Non-pigmented ciliary epithelial cell (primary cell): ENCODE results near the gene SIN3B.
"Not testable (repeated sequence)": the region's sequence is repeated elsewhere in the genome, so short reads cannot be mapped to it uniquely, and the experiment has no call there.

Source experiments
- DNase-seq: peaks from one replicate; pipeline ENCODE4 v3.0.0-alpha.2; 2010; ENCODE audit warnings: low read depth

Gene SIN3B, protein sequence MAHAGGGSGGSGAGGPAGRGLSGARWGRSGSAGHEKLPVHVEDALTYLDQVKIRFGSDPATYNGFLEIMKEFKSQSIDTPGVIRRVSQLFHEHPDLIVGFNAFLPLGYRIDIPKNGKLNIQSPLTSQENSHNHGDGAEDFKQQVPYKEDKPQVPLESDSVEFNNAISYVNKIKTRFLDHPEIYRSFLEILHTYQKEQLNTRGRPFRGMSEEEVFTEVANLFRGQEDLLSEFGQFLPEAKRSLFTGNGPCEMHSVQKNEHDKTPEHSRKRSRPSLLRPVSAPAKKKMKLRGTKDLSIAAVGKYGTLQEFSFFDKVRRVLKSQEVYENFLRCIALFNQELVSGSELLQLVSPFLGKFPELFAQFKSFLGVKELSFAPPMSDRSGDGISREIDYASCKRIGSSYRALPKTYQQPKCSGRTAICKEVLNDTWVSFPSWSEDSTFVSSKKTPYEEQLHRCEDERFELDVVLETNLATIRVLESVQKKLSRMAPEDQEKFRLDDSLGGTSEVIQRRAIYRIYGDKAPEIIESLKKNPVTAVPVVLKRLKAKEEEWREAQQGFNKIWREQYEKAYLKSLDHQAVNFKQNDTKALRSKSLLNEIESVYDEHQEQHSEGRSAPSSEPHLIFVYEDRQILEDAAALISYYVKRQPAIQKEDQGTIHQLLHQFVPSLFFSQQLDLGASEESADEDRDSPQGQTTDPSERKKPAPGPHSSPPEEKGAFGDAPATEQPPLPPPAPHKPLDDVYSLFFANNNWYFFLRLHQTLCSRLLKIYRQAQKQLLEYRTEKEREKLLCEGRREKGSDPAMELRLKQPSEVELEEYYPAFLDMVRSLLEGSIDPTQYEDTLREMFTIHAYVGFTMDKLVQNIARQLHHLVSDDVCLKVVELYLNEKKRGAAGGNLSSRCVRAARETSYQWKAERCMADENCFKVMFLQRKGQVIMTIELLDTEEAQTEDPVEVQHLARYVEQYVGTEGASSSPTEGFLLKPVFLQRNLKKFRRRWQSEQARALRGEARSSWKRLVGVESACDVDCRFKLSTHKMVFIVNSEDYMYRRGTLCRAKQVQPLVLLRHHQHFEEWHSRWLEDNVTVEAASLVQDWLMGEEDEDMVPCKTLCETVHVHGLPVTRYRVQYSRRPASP

DNA sequence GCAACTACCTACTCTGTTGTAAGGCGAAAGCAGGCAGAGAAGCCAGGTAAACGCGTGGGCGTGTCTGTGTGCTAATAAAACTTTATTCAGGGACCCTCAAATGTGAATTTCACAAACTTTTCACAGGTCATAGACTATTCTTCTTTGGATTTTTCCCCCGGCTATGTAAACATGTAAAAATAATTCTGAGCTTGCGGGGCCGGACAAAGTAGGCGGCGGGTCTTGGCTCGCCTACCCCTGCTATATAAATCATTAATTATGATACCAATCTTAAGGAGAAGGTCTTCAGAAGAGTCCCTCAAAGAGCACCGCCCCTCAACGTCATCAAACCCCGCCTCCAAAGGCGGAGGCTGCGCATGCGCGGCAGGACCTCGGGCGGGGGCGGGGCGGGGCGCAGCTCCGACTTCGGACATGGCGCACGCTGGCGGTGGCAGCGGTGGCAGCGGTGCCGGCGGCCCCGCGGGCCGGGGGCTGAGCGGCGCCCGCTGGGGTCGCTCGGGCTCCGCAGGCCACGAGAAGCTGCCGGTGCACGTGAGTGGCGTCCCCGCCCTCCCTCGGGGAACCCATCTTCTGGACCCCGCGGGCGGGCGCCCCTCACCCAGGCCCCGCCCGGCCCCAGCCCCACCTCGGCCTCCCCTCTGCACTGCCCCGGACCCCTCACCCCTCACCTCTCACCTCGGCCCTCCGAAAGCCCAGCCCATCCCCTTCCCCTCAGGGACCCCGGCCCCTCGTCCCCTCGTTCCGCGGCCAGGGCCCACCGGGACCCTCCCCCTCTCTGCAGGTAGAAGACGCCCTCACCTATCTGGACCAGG is at the start of gene SIN3B:
Gene SIN3B, plus strand, starts transcription at position 389 of the 812 bp plus-strand sequence. Its CDS starts 23 bp downstream, at position 412.
- DNase-seq = no peak

DNA sequence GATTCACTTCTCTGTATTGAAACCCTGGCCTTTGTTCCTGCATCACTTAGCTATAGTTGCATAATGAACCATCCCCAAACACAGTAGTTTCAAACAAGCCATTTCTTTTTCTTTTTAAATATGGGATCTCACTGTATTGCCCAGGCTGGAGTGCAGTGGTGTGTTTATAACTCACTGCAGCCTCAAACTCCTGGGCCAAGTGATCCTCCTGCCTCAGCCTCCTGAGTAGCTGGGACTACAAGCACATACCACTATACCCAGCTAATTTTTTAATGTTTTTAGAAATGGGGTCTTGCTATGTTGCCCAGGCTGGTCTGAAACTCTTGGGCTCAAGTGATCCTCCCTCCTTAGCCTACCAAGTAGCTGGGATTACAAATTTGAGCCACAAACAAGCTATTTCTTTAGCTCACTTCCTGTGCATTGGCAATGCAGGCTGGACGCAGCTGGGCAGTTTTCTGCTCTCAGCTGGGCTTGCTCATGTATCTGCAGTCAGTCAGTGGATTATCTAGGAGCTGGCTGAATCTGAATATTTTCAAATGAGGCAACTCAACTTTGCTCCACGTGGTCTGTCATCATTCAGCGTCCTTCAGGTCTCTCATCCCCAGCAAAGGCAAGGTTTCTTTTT is 49.5 kb upstream of the SIN3B start:
- no peak for DNase-seq

DNA sequence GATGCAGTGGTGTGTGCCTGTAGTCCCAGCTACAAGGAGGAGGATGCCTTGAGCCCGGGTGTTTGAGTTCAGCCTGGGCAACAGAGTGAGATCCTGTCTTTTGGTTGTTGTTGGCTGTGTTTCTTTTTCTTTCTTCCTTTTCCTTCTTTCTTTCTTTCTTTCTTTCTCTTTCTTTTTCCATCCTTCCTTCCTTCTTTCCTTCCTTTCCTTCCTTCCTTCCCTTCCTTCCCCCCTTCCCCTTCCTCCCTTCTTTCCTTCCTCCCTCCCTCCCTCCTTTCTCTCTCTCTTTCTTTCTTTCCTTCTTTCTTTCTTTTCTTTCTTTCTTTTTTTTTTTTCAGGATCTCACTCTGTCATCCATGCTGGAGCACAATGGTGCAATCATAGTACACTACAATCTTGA is 46.5 kb upstream of the SIN3B start:
- DNase-seq = no peak

GRCh38 chr19:16788479-16788878 is 40.7 kb upstream of the SIN3B start:
- DNase-seq = no peak

GRCh38 chr19:16789238-16789637 is 40.0 kb upstream of the SIN3B start:
- no peak for DNase-seq

DNA sequence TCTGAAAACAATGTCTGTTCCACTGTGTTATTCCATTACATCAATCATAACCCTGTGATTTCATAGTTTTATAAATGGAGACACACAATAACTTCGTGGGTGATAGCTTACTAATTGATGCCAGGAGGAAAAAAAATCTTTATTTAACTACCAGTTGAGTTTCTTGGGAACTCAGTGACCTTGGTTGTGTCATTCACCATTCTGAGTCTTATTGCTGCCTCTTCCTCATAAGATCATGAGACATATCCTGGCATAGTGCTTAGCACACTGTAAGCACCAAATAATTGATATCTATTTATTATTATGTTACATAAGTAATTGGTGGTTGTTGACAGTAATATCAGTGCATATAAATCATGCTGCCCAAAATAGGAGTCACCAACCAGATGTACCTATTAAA is 39.1 kb upstream of the SIN3B start:
- no peak for DNase-seq

GRCh38 chr19:16791942-16792341 is 37.3 kb upstream of the SIN3B start:
- DNase-seq = no peak

GRCh38 chr19:16794456-16795441 is 34.4 kb upstream of the SIN3B start:
- DNase-seq = no peak

- no peak for DNase-seq
Measured at GRCh38 chr19:16795731-16796130, 33.5 kb upstream of the SIN3B start.

DNA sequence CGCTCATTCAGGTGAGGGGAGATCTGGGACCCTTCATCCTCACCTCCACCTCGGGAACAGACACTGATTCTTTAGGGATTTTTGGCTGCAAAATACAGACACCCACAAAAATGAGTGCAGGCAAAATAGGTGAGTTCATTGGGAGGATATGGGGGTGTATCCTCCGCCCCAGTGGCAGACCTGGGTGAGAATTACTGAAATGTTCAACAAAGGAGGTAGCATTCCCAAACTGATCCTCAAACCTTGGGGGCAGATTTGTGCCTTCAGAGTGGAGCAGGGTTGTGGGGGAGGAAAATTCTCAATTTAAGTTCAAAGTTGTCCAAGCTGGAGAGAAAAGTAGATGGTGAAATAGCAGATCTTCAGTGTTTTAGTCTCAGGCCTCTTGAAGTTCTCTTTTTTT is 31.3 kb upstream of the SIN3B start:
- no peak for DNase-seq

- DNase-seq = not testable (repeated sequence)
Measured at GRCh38 chr19:16798326-16798725, 30.9 kb upstream of the SIN3B start.

- no peak for DNase-seq
Measured at GRCh38 chr19:16799740-16800139, 29.5 kb upstream of the SIN3B start.

DNA sequence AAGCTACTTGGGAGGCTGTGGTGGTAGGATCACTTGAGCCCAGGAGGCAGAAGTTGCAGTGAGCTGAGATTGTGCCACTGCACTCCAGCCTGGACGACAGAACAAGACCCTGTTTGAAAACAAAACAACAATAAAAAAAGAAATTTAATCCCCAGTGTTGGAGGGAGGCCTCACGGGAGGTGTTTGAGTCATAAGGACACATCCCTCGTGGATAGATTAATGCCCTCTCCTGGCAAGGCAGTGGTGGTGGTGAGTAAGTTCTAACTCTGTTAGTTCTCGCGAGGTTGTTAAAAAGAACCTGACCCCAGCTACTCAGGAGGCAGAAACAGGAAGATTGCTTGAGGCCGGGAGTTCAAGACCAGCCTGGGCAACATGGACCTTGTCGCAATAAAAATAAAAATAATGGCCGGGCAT is 27.6 kb upstream of the SIN3B start:
- no peak for DNase-seq

GRCh38 chr19:16804176-16804575 is 25.0 kb upstream of the SIN3B start:
- no peak for DNase-seq

DNA sequence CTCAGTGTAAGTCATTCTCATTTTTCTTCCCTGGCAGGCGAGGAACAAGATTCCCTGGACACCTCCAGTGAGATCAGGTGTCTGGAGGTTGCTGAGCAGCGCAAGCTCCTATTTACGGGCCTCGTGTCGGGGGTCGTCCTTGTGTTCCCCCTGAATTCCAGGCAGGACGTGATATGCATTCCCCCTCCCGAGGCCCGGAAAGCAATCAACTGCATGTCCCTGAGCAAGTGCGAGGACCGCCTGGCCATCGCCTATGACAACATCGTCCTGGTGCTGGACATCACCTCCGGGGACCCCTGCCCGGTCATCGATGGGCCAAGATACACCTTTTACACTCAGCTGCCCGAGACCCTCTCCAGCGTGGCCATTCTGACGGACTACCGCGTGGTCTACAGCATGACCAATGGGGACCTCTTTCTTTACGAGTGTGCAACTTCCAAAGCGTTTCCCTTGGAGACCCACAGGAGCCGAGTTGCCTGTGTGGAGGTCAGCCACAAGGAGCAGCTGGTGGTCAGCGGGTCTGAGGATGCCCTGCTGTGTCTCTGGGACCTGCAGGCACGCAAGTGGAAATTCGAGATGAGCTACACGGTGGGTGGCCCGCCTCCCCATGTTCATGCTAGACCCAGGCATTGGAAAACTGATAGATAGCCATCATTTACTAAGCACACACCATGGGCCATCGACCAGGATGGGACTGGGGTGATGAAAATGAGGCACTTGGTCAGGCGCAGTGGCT is 21.5 kb upstream of the SIN3B start:
- no peak for DNase-seq

- no peak for DNase-seq
Measured at GRCh38 chr19:16814526-16815100, 14.6 kb upstream of the SIN3B start.

GRCh38 chr19:16820056-16820455 is 9.1 kb upstream of the SIN3B start:
- no peak for DNase-seq

DNA sequence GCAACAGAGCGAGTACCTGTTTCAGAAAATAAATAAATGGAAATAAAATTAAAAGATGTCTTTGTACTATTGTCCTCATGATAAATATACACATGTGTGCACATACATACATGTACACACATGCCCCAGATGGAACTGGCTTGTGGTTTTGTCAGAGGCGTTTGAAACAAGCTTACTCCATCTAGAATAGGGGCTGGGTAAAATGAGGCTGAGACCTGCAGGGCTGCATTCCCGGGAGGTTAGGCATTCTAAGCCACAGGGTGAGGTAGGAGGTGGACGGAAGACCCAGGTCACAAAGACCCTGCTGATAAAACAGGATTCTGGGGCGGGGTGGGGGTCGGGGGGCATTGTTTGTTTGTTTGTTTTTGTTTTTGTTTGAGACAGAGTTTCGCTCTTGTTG is 8.1 kb upstream of the SIN3B start:
- no peak for DNase-seq

DNA sequence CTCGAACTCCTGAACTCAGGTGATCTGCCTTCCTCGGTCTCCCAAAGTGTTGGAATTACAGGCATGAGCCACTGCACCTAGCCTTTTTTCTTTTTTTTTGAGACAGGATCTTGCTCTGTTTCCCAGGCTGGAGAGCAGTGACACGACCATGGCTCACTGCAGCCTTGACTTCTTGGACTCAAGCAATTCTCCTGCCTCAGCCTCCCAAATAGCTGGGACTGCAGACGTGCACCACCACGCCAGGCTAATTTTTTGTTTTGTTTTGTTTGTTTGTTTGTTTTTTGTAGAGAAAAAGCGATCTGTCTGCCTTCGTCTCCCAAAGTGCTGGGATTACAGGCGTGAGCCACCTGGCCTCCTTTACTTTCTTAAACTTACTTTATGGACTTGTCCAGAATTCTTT is 6.5 kb upstream of the SIN3B start:
- DNase-seq = no peak
